ENCODE measurements around the gene GFRA4.

GFRA4 gene

GRCh38 chr20:3692706-3693294, 29.6 kb upstream of the GFRA4 start:
- TF ChIP-seq CTCF (IDR thresholded peaks at IDR 0.05), result no peak

- no peak for TF ChIP-seq CTCF (IDR thresholded peaks at IDR 0.05)
These were observed 28.7 kb upstream of the GFRA4 start for GRCh38 chr20:3691897-3692296.

- no peak for TF ChIP-seq CTCF (IDR thresholded peaks at IDR 0.05)
These were observed 28.1 kb upstream of the GFRA4 start for GRCh38 chr20:3691306-3691705.

DNA sequence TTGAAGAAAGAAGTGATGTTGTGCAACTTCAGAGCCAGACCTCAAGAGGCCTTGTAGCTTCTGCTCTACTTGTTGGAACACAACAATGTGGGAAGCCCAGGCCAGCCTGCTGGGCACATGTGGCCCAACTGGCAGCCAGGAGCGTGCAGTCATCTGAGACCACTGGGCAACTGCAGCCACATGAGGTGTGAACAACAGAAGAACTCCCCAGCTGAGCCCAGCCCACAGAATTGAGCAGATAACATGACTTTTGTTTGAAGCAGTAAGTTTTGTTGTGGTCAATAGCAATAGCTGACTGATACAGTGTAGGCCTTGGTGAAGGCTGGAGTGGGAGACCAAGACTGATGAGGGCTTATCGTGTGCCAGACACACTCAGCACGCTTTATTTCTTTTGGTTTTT, 27.2 kb upstream of the GFRA4 start:
- TF ChIP-seq CTCF (IDR thresholded peaks at IDR 0.05), result no peak

GRCh38 chr20:3689978-3690377, 26.8 kb upstream of the GFRA4 start:
- no peak for TF ChIP-seq CTCF (IDR thresholded peaks at IDR 0.05)

GRCh38 chr20:3687655-3688054, 24.5 kb upstream of the GFRA4 start:
- no peak for TF ChIP-seq CTCF (IDR thresholded peaks at IDR 0.05)

DNA sequence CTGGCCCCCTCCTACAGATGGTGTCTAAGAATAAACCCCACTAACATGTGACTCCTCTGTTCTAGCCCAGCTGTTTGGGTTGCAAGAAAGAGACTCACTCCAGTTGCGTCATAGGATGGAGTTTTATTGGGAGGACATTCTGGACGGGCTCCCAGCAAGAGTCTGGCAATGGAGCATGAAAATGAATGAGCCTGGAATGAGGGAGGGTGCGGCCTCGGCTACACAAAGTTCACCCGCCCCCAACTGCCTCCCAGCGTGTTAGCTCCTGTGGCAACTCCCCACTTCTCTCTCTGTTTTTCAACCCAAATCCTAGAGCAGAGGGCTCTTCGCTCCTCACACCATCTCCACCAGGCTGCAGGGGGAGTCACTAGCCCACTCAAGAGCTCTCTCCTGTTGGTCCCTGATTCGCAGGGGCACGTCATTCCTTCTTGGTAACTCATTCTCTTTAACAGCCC, 23.7 kb upstream of the GFRA4 start:
- no peak for TF ChIP-seq CTCF (IDR thresholded peaks at IDR 0.05)

DNA sequence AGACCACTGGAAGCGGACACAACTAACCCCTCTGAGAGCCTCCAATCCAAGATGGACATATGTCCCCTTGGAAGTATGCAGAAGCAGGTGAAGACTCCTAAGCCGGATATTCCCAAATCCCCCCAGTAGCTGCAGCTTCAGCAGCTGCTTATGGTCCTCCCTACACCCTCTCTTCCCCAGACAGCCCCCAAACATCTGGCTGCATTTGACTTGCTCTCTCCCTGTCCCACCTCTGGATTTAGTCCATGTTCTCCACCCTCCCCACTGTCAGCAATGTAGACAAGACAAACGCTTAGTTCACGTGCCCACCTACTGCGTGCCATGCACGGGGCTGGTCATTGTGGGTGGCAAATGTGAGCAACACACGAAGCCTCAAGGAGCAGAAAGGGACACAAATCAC, 23.2 kb upstream of the GFRA4 start:
- TF ChIP-seq CTCF (IDR thresholded peaks at IDR 0.05), result no peak
